Esophagus (tissue), 2 donors: ENCODE results near the gene KCTD8. TPM values are rescaled to one million over a fixed set of nuclear protein-coding genes. Genes with fewer than 3 reads are reported as not detected.

ENCODE experiments used
- H3K27ac ChIP-seq, 2 donors: one replicate each; pipeline ENCODE4 v1.5.1; 2013; ENCODE audit warnings: low read depth in 2 of 2, mild to moderate bottlenecking in 2 of 2, inconsistent platforms in 1 of 2, low read length in 1 of 2, moderate library complexity in 1 of 2
- H3K27me3 ChIP-seq, 2 donors: one replicate each; pipeline ENCODE4 v1.6.1; 2013; ENCODE audit warnings: low read length in 2 of 2, control low read depth in 1 of 2, mild to moderate bottlenecking in 1 of 2; ENCODE audit not compliant: insufficient read depth in 2 of 2, control insufficient read depth in 1 of 2
- H3K36me3 ChIP-seq, 2 donors: one replicate each; pipeline ENCODE4 v1.6.1; 2013; ENCODE audit warnings: low read length in 1 of 2; ENCODE audit not compliant: control insufficient read depth in 2 of 2, insufficient read depth in 2 of 2
- H3K4me1 ChIP-seq, 2 donors: one replicate each; pipeline ENCODE4 v1.6.1; 2013; ENCODE audit warnings: low read length in 1 of 2; ENCODE audit not compliant: control insufficient read depth in 2 of 2, insufficient read depth in 2 of 2
- H3K4me3 ChIP-seq, 2 donors: one replicate each; pipeline ENCODE4 v1.5.1; 2013; ENCODE audit warnings: low read length in 2 of 2, mild to moderate bottlenecking in 2 of 2, low read depth in 1 of 2, moderate library complexity in 1 of 2
- H3K9me3 ChIP-seq, 2 donors: one replicate each; pipeline ENCODE4 v1.6.1; 2013; ENCODE audit warnings: mild to moderate bottlenecking in 2 of 2, low read depth in 1 of 2, low read length in 1 of 2, moderate library complexity in 1 of 2; ENCODE audit not compliant: control insufficient read depth in 2 of 2, insufficient read depth in 1 of 2
- WGBS, 2 donors: extraction: QIAGEN DNeasy Blood & Tissue Kit; methylation state at CpG; one replicate each; pipeline ENCODE4 v1.1.7; 2013; 5-methylcytosine and 5-hydroxymethylcytosine counted together
- polyA plus RNA-seq, 2 donors: library from polyadenylated mRNA; stranded (reverse); fragments of 200-250 nt; gene quantifications; one replicate each; pipeline ENCODE4 v1.2.3, GENCODE V29; 2013
- donor health status: healthy with polysubstance abuse.
- donor health status: Bipolar disorder and iron deficiency.

KCTD8 gene
- polyA plus RNA-seq, 2 donors = 0.02 to 0.09 TPM

- Histone ChIP-seq H3K9me3 (no peaks in the 10 kb centered on the region), H3K4me1 (no peaks in the 10 kb centered on the region), H3K4me3 (no peak overlapping the region), H3K27ac (no peak overlapping the region), H3K36me3 (no peaks in the 10 kb centered on the region), H3K27me3 (no peaks in the 10 kb centered on the region)
- WGBS, 2 donors = 62 to 63% methylated on average over 3 of the region's 3 CpGs
Measured at GRCh38 chr4:44351069-44351468, 97.5 kb downstream of the KCTD8 start.

DNA sequence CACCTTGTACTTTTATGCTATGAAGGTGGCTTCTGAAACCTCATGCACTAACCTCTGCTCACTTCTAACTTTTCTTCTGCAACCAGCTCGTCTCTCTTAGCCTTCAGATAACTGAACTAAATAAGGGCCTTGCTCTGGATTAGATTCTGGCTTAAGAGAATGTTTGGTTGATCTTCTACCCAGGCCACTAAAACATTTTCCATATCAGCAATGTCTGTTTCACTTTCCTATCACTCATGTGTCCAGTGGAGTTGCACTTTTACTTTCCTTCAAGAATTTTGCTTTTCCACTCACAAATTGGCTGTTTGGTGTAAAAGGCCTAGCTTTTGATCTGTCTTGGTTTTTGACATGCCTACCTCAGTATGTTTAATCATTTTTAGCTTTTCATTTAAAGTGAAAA lies 105.8 kb downstream of the KCTD8 start:
- no peak overlapping the region for H3K27ac ChIP-seq
- no peaks in the 10 kb centered on the region for H3K9me3 ChIP-seq
- no peaks in the 10 kb centered on the region for H3K27me3 ChIP-seq
- WGBS, 2 donors = 34 to 43% methylated on average over 1 of the region's 1 CpG
- H3K4me3 ChIP-seq = no peak overlapping the region
- no peaks in the 10 kb centered on the region for H3K36me3 ChIP-seq
- H3K4me1 ChIP-seq = no peaks in the 10 kb centered on the region

- Histone ChIP-seq H3K27me3 (no peaks in the 10 kb centered on the region), H3K36me3 (no peaks in the 10 kb centered on the region), H3K4me3 (no peak overlapping the region), H3K27ac (no peak overlapping the region), H3K9me3 (no peaks in the 10 kb centered on the region), H3K4me1 (no peaks in the 10 kb centered on the region)
- WGBS, 2 donors = 31 to 38% methylated on average over 2 of the region's 2 CpGs
Measured at GRCh38 chr4:44326741-44327140, 121.9 kb downstream of the KCTD8 start.

DNA sequence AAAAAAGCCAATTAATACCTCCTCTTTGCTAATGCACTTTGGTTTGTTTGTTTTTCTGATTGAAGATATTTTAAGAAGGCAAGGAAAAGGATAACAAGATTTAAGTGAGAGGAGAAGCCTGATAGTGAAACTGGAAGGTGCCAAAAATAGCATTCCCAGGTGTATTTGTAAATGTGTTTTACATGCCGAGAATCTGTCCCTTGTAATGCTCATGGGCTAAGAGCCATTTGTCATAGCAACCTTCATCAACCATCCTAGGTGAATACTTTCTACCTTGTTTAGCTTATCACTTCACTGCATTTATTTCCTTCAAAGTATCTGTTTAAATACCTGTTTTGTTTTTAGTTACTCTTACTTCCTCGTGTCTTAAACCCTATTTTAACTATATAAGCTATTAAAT lies 127.8 kb downstream of the KCTD8 start:
- WGBS, 2 donors = 21 to 28% methylated on average over 2 of the region's 2 CpGs
- Histone ChIP-seq H3K27me3 (no peaks in the 10 kb centered on the region), H3K36me3 (no peaks in the 10 kb centered on the region), H3K9me3 (no peaks in the 10 kb centered on the region), H3K4me1 (no peaks in the 10 kb centered on the region), H3K27ac (no peak overlapping the region), H3K4me3 (no peak overlapping the region)

DNA sequence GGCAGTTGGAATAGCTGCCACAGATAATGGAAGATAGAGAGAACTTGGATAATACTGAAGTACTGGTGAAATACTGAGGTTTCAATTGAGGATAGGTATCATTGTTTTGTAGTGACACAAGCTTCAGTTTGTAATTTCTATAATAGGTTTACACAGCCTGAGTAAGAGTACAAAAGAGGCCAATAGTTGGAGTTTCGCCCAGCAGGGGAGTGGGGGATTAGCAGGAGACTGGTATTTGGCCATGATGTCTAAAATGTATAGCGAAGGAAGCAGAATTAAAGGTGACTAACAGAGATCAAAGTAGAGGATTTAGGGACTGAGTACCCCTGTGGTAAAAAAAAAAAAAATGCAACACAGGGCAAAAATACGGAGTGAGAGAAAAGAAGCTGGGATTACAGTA lies 129.5 kb downstream of the KCTD8 start:
- 53 to 71% methylated on average over 3 of the region's 3 CpGs for WGBS, 2 donors
- H3K27me3 ChIP-seq = no peaks in the 10 kb centered on the region
- no peak overlapping the region for H3K27ac ChIP-seq
- no peaks in the 10 kb centered on the region for H3K9me3 ChIP-seq
- H3K4me3 ChIP-seq = no peak overlapping the region
- H3K36me3 ChIP-seq = no peaks in the 10 kb centered on the region
- no peaks in the 10 kb centered on the region for H3K4me1 ChIP-seq

DNA sequence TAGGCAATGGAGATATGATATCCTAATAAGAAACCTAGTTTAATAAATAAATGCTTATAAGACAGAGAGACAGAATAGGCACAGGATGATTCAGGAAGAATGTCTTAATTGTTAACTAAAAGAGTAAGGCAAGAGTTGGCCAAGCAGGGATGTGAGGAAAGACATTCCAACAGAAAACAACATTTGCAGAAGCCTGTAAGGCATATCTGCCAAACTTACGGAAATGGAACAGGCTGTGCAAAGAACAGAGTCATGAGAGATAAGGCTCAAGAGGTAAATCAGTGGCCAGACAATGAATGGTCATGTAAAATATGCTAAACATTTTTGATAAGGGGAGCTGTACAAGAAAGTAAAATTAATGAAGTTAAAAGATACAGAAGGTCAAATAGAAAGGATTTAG lies 134.9 kb downstream of the KCTD8 start:
- H3K4me3 ChIP-seq = no peak overlapping the region
- H3K4me1 ChIP-seq = no peaks in the 10 kb centered on the region
- no peak overlapping the region for H3K27ac ChIP-seq
- H3K27me3 ChIP-seq = no peaks in the 10 kb centered on the region
- H3K36me3 ChIP-seq = no peaks in the 10 kb centered on the region
- WGBS, 2 donors = 52 to 73% methylated on average over 1 of the region's 1 CpG
- no peaks in the 10 kb centered on the region for H3K9me3 ChIP-seq

DNA sequence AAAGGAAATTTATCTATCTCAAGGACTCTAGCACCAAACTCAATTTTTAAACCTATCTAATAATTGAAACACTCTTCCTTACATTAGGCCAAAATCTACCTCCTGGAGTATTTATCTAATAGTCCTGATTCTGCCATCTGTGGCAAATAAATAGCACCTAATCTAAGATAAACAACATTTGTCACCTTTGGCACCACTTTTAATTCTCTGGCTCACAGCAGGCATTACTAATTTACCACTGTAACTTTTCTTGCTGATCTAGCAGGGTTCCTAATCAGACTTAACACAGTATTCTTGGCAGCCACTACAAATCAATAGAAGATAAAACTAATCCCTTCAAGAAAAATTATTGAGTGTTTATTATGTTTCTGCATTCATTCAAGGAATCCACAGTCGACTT lies 161.1 kb downstream of the KCTD8 start:
- H3K27me3 ChIP-seq = peaks cover 0 to 2% of the 10 kb centered on the region in 2 donors
- no peak overlapping the region for H3K4me3 ChIP-seq
- 44 to 49% methylated on average over 1 of the region's 1 CpG for WGBS, 2 donors
- no peaks in the 10 kb centered on the region for H3K36me3 ChIP-seq
- H3K9me3 ChIP-seq = peaks cover 0 to 5% of the 10 kb centered on the region in 2 donors
- H3K4me1 ChIP-seq = no peaks in the 10 kb centered on the region
- H3K27ac ChIP-seq = no peak overlapping the region

DNA sequence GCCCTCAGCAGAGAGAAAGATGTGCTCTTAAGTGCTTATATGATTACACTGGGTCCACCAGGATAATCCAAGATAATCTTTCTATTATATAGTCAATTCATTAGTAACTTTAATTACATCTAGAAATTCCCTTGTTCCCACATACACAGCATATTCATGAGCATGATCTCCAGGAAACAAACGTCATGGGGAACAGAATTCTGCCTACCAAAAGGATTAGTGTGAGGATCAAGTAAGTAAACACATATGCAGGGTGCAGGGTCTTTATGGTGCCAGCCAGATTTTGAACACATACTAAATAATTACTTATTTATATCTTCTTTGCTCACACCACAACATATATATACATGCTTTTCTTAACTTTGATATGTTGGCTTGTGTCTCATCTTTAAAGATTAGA lies 169.1 kb downstream of the KCTD8 start:
- Histone ChIP-seq H3K9me3 (no peaks in the 10 kb centered on the region), H3K27ac (no peak overlapping the region), H3K36me3 (no peaks in the 10 kb centered on the region), H3K4me3 (no peak overlapping the region), H3K27me3 (no peaks in the 10 kb centered on the region), H3K4me1 (no peaks in the 10 kb centered on the region)
- WGBS, 2 donors = 14 to 22% methylated on average over 1 of the region's 1 CpG

GRCh38 chr4:44279066-44279465 lies 169.5 kb downstream of the KCTD8 start:
- H3K4me1 ChIP-seq = no peaks in the 10 kb centered on the region
- no peaks in the 10 kb centered on the region for H3K36me3 ChIP-seq
- WGBS, 2 donors = 82 to 90% methylated on average over 1 of the region's 1 CpG
- H3K4me3 ChIP-seq = no peak overlapping the region
- H3K27ac ChIP-seq = no peak overlapping the region
- H3K27me3 ChIP-seq = no peaks in the 10 kb centered on the region
- H3K9me3 ChIP-seq = no peaks in the 10 kb centered on the region

GRCh38 chr4:44257461-44257860 lies 191.1 kb downstream of the KCTD8 start:
- H3K4me3 ChIP-seq = no peak overlapping the region
- H3K9me3 ChIP-seq = no peaks in the 10 kb centered on the region
- WGBS, 2 donors = 68 to 71% methylated on average over 2 of the region's 2 CpGs
- no peaks in the 10 kb centered on the region for H3K27me3 ChIP-seq
- no peak overlapping the region for H3K27ac ChIP-seq
- H3K36me3 ChIP-seq = no peaks in the 10 kb centered on the region
- no peaks in the 10 kb centered on the region for H3K4me1 ChIP-seq
